HepG2 (cell line): Measurements from ENCODE around the gene BATF3. TPM values are rescaled to one million over a fixed set of nuclear protein-coding genes. Genes with fewer than 3 reads are reported as not detected.

Experiments used
- AHDC1 ChIP-seq: sonication (generic); formaldehyde crosslinking; IDR thresholded peaks from 2 replicates; pipeline ENCODE4 v1.5.1; 2020; ENCODE audit warnings: mild to moderate bottlenecking, missing genetic modification reagents, borderline replicate concordance
- ARID4A ChIP-seq: sonication (generic); formaldehyde crosslinking; IDR thresholded peaks from 2 replicates; pipeline ENCODE4 v1.5.0; 2020; ENCODE audit warnings: mild to moderate bottlenecking, missing genetic modification reagents, borderline replicate concordance
- BORCS8-MEF2B ChIP-seq: sonication (generic); formaldehyde crosslinking; IDR thresholded peaks from 2 replicates; pipeline ENCODE4 v1.8.0; 2022; ENCODE audit warnings: mild to moderate bottlenecking, missing genetic modification reagents
- CCDC6 ChIP-seq: sonication (generic); formaldehyde crosslinking; IDR thresholded peaks from 2 replicates; pipeline ENCODE4 v1.8.1; 2022; ENCODE audit warnings: mild to moderate bottlenecking, missing genetic modification reagents, moderate library complexity
- ISL2 ChIP-seq: sonication (generic); formaldehyde crosslinking; IDR thresholded peaks from 2 replicates; pipeline ENCODE4 v1.5.0; 2020; ENCODE audit warnings: missing genetic modification reagents
- LCORL ChIP-seq, 2 experiments: fragments of 450-650 bp in 1 of 2; sonication (generic) in 1 of 2; formaldehyde crosslinking in 1 of 2; IDR thresholded peaks; 2 replicates each; pipeline versions ENCODE4 v1.5.0 to v1.6.1; 2017 to 2020; ENCODE audit warnings: antibody characterized with exemption in 1 of 2, missing genetic modification reagents in 1 of 2
- MTA1 ChIP-seq: sonication (generic); formaldehyde crosslinking; IDR thresholded peaks from 2 replicates; pipeline ENCODE4 v1.4.0; 2020; ENCODE audit warnings: missing genetic modification reagents, mild to moderate bottlenecking, borderline replicate concordance
- NR2F6 ChIP-seq, 2 experiments: IDR thresholded peaks; 2 replicates each; pipeline ENCODE4 v1.6.1; 2016; ENCODE audit warnings: antibody characterized with exemption in 1 of 2, mild to moderate bottlenecking in 1 of 2
- RNF2 ChIP-seq: fragments of 450-650 bp; conservative IDR thresholded peaks from 2 replicates; pipeline ENCODE4 v1.6.1; 2016; ENCODE audit warnings: low read depth
- SAP130 ChIP-seq: IDR thresholded peaks from 2 replicates; pipeline ENCODE4 v1.6.1; 2016; ENCODE audit warnings: low read depth
- SP2 ChIP-seq: sonication (generic); formaldehyde crosslinking; IDR thresholded peaks from 2 replicates; pipeline ENCODE4 v1.5.1; 2020; ENCODE audit warnings: mild to moderate bottlenecking, missing genetic modification reagents
- ZMYM4 ChIP-seq: sonication (generic); formaldehyde crosslinking; IDR thresholded peaks from 2 replicates; pipeline ENCODE4 v1.8.1; 2023; ENCODE audit warnings: mild to moderate bottlenecking, missing genetic modification reagents
- ZNF614 ChIP-seq: IDR thresholded peaks from 2 replicates; pipeline ENCODE4 v1.6.1; 2018; ENCODE audit warnings: missing biosample characterization, missing genetic modification reagents, inconsistent platforms, borderline replicate concordance
- polyA plus RNA-seq, 8 experiments: library from polyadenylated mRNA; depleted of rRNA in 3 of 8; stranded (reverse) in 7 of 8; unstranded in 1 of 8; fragments of >200 nt; fragmentation: Illumina TruSeq in 4 of 8; extraction: Trizol in 4 of 8; gene quantifications; 2 replicates each; pipeline versions ENCODE4 v1.2.1 to v1.2.3, GENCODE V29; 2011 to 2016; ENCODE audit warnings: low read depth in 4 of 8, missing spikeins in 1 of 8, mixed read lengths in 1 of 8; ENCODE audit not compliant: insufficient read depth in 1 of 8
- total RNA-seq, 5 experiments: library from RNA; depleted of rRNA; stranded (reverse); fragments of >200 nt; fragmentation: Illumina TruSeq; extraction: Trizol; gene quantifications; 2 replicates each; pipeline ENCODE4 v1.2.3, GENCODE V29; 2016; ENCODE audit warnings: low read depth in 1 of 5
- TF ChIP-seq, protein P1 (sequence below): IDR thresholded peaks from 2 replicates; pipeline ENCODE4 v1.6.1; 2016; ENCODE audit warnings: mild to moderate bottlenecking, missing biosample characterization, missing genetic modification reagents
- TF ChIP-seq, protein P2 (sequence below): sonication (generic); formaldehyde crosslinking; IDR thresholded peaks from 2 replicates; pipeline ENCODE4 v1.4.0; 2020; ENCODE audit warnings: mild to moderate bottlenecking, missing genetic modification reagents

The BATF3 gene
- total and polyA plus RNA-seq, 2 of the 13 experiments (the other 11 are each of a cell fraction or from before 2014, with no cell fraction given) = 0.13 TPM; not detected in 1

- TF ChIP-seq SP2 (CRISPR knock-in tag) = no peak
- TF ChIP-seq ISL2 (CRISPR knock-in tag) = peak; percentile 63
- TF ChIP-seq BORCS8-MEF2B (CRISPR knock-in tag) = peak; percentile 49; the same call in 1 of the 2 replicates
- 0 out of 2 replicates have a peak, but pooled peaks have one; percentile 43 for TF ChIP-seq AHDC1 (CRISPR knock-in tag)
- TF ChIP-seq, protein P1, sequence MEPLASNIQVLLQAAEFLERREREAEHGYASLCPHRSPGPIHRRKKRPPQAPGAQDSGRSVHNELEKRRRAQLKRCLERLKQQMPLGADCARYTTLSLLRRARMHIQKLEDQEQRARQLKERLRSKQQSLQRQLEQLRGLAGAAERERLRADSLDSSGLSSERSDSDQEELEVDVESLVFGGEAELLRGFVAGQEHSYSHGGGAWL (CRISPR knock-in tag) = no peak
- TF ChIP-seq NR2F6 (IDR thresholded peaks at IDR 0.05) = no peak
- peak; percentile 17; the same call in 1 of the 2 replicates for TF ChIP-seq NR2F6 (CRISPR knock-in tag; IDR thresholded peaks at IDR 0.05)
- TF ChIP-seq SAP130 = peak; percentile 40
- 0 out of 2 replicates have a peak, but pooled peaks have one; percentile 60 for TF ChIP-seq CCDC6 (CRISPR knock-in tag)
- TF ChIP-seq ZMYM4 (CRISPR knock-in tag) = peak; percentile 34; the same call in 1 of the 2 replicates
- TF ChIP-seq RNF2 = 0 out of 2 replicates have a peak, but pooled peaks have one; percentile 54
- TF ChIP-seq, protein P2, sequence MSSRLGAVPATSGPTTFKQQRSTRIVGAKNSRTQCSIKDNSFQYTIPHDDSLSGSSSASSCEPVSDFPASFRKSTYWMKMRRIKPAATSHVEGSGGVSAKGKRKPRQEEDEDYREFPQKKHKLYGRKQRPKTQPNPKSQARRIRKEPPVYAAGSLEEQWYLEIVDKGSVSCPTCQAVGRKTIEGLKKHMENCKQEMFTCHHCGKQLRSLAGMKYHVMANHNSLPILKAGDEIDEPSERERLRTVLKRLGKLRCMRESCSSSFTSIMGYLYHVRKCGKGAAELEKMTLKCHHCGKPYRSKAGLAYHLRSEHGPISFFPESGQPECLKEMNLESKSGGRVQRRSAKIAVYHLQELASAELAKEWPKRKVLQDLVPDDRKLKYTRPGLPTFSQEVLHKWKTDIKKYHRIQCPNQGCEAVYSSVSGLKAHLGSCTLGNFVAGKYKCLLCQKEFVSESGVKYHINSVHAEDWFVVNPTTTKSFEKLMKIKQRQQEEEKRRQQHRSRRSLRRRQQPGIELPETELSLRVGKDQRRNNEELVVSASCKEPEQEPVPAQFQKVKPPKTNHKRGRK (CRISPR knock-in tag) = 0 out of 2 replicates have a peak, but pooled peaks have one; percentile 43
- peak; percentile 24; the same call in 1 of the 2 replicates for TF ChIP-seq MTA1 (CRISPR knock-in tag)
- peak; percentile 53; the same call in 1 of the 2 replicates for TF ChIP-seq ARID4A
- no peak for TF ChIP-seq LCORL (IDR thresholded peaks at IDR 0.05)
- TF ChIP-seq LCORL (CRISPR knock-in tag; IDR thresholded peaks at IDR 0.05) = peak; percentile 72
- TF ChIP-seq ZNF614 (CRISPR knock-in tag) = 0 out of 2 replicates have a peak, but pooled peaks have one; percentile 63
Measured at GRCh38 chr1:212665241-212666115, 34.2 kb downstream of the BATF3 start (continued).
